ENCODE data around the gene NKD1. TPM values are rescaled to one million over a fixed set of nuclear protein-coding genes. Genes with fewer than 3 reads are reported as not detected.
A peak's percentile ranks its signal among the peaks of the same experiment; 100 is the strongest.
"Not testable (repeated sequence)": the region's sequence is repeated elsewhere in the genome, so short reads cannot be mapped to it uniquely, and the experiment has no call there.

NKD1 gene
- total RNA-seq (2014; rRNA removed; shearing (Covaris generic)), result 0.02 TPM in 1 of 2 replicates, not detected in the other

- no peak within 1 kb of the TSS for H3K27ac ChIP-seq
- no peak within 1 kb of the TSS for H3K4me3 ChIP-seq
- H3K36me3 ChIP-seq, result no peaks in the 10 kb centered on the region
- H3K27me3 ChIP-seq, result no peaks in the 10 kb centered on the region
- DNase-seq, result no peak
- no peaks in the 10 kb centered on the region for H3K4me1 ChIP-seq
- H3K9me3 ChIP-seq (replicated peaks), result no peaks in the 10 kb centered on the region
These were observed at the start of gene NKD1 for GRCh38 chr16:50548125-50548908. Gene NKD1, plus strand, starts transcription at chr16:50548396. Its CDS starts 158 bp downstream, at chr16:50548554.

- Histone ChIP-seq H3K9me3 (replicated peaks) (no peaks in the 10 kb centered on the region), H3K4me3 (no peak overlapping the region), H3K36me3 (no peaks in the 10 kb centered on the region), H3K4me1 (no peaks in the 10 kb centered on the region), H3K27me3 (no peaks in the 10 kb centered on the region), H3K27ac (no peak overlapping the region)
- DNase-seq, result no peak
These were observed 49.6 kb upstream of the NKD1 start for GRCh38 chr16:50498431-50499155.

- Histone ChIP-seq H3K4me3 (no peak overlapping the region), H3K27ac (no peak overlapping the region), H3K27me3 (no peaks in the 10 kb centered on the region), H3K9me3 (replicated peaks) (no peaks in the 10 kb centered on the region), H3K4me1 (no peaks in the 10 kb centered on the region), H3K36me3 (no peaks in the 10 kb centered on the region)
- DNase-seq, result no peak
These were observed 48.9 kb upstream of the NKD1 start for GRCh38 chr16:50499254-50499653.

- Histone ChIP-seq H3K9me3 (replicated peaks) (no peaks in the 10 kb centered on the region), H3K27ac (no peak overlapping the region), H3K4me3 (no peak overlapping the region), H3K27me3 (no peaks in the 10 kb centered on the region; the same call in 1 of the 2 replicates), H3K36me3 (no peaks in the 10 kb centered on the region), H3K4me1 (no peaks in the 10 kb centered on the region)
- DNase-seq, result no peak
These were observed 47.9 kb upstream of the NKD1 start for GRCh38 chr16:50500171-50500874.

GRCh38 chr16:50501251-50501650, 46.9 kb upstream of the NKD1 start:
- no peak for DNase-seq
- Histone ChIP-seq H3K36me3 (no peaks in the 10 kb centered on the region), H3K4me1 (no peaks in the 10 kb centered on the region), H3K9me3 (replicated peaks) (no peaks in the 10 kb centered on the region), H3K27me3 (peaks cover 6% of the 10 kb centered on the region; the same call in 1 of the 2 replicates), H3K27ac (no peak overlapping the region), H3K4me3 (no peak overlapping the region)

- H3K27me3 ChIP-seq, result peaks cover 6% of the 10 kb centered on the region; the same call in 1 of the 2 replicates
- H3K36me3 ChIP-seq, result no peaks in the 10 kb centered on the region
- no peak for DNase-seq
- no peaks in the 10 kb centered on the region for H3K9me3 ChIP-seq (replicated peaks)
- no peak overlapping the region for H3K4me3 ChIP-seq
- no peaks in the 10 kb centered on the region for H3K4me1 ChIP-seq
- H3K27ac ChIP-seq, result no peak overlapping the region
These were observed 46.1 kb upstream of the NKD1 start for GRCh38 chr16:50501986-50502615.

GRCh38 chr16:50502616-50503011, 45.6 kb upstream of the NKD1 start:
- H3K4me3 ChIP-seq, result no peak overlapping the region
- H3K27ac ChIP-seq, result no peak overlapping the region
- peaks cover 6% of the 10 kb centered on the region; the same call in 1 of the 2 replicates for H3K27me3 ChIP-seq
- H3K9me3 ChIP-seq (replicated peaks), result no peaks in the 10 kb centered on the region
- no peaks in the 10 kb centered on the region for H3K36me3 ChIP-seq
- H3K4me1 ChIP-seq, result no peaks in the 10 kb centered on the region
- DNase-seq, result no peak

GRCh38 chr16:50503868-50504531, 44.2 kb upstream of the NKD1 start:
- H3K9me3 ChIP-seq (replicated peaks); H3K27me3 ChIP-seq; DNase-seq; H3K27ac ChIP-seq; H3K4me3 ChIP-seq; H3K36me3 ChIP-seq; H3K4me1 ChIP-seq: not testable (repeated sequence)

- peaks cover 6% of the 10 kb centered on the region; the same call in 1 of the 2 replicates for H3K27me3 ChIP-seq
- H3K4me1 ChIP-seq, result no peaks in the 10 kb centered on the region
- no peak overlapping the region for H3K4me3 ChIP-seq
- no peak for DNase-seq
- no peaks in the 10 kb centered on the region for H3K9me3 ChIP-seq (replicated peaks)
- H3K27ac ChIP-seq, result no peak overlapping the region
- H3K36me3 ChIP-seq, result no peaks in the 10 kb centered on the region
These were observed 43.1 kb upstream of the NKD1 start for GRCh38 chr16:50505115-50505514.

- H3K4me1 ChIP-seq, result no peaks in the 10 kb centered on the region
- DNase-seq, result peak in 1 of 2 experiments; percentile 7
- peaks cover 6% of the 10 kb centered on the region; the same call in 1 of the 2 replicates for H3K27me3 ChIP-seq
- no peak overlapping the region for H3K4me3 ChIP-seq
- H3K9me3 ChIP-seq (replicated peaks), result no peaks in the 10 kb centered on the region
- H3K36me3 ChIP-seq, result no peaks in the 10 kb centered on the region
- no peak overlapping the region for H3K27ac ChIP-seq
These were observed 42.3 kb upstream of the NKD1 start for GRCh38 chr16:50505714-50506542.

- Histone ChIP-seq H3K4me1 (no peaks in the 10 kb centered on the region), H3K4me3 (no peak overlapping the region), H3K27ac (no peak overlapping the region), H3K9me3 (replicated peaks) (no peaks in the 10 kb centered on the region), H3K36me3 (no peaks in the 10 kb centered on the region), H3K27me3 (peaks cover 6% of the 10 kb centered on the region; the same call in 1 of the 2 replicates)
- DNase-seq, result no peak
These were observed 41.7 kb upstream of the NKD1 start for GRCh38 chr16:50506543-50506937.

- no peaks in the 10 kb centered on the region for H3K36me3 ChIP-seq
- no peaks in the 10 kb centered on the region for H3K9me3 ChIP-seq (replicated peaks)
- peaks cover 6% of the 10 kb centered on the region; the same call in 1 of the 2 replicates for H3K27me3 ChIP-seq
- no peak for DNase-seq
- H3K27ac ChIP-seq, result no peak overlapping the region
- H3K4me1 ChIP-seq, result no peaks in the 10 kb centered on the region
- no peak overlapping the region for H3K4me3 ChIP-seq
These were observed 40.8 kb upstream of the NKD1 start for GRCh38 chr16:50507397-50507796.

GRCh38 chr16:50509521-50510341, 38.5 kb upstream of the NKD1 start:
- Histone ChIP-seq H3K36me3 (no peaks in the 10 kb centered on the region), H3K4me1 (no peaks in the 10 kb centered on the region), H3K27ac (no peak overlapping the region), H3K9me3 (replicated peaks) (no peaks in the 10 kb centered on the region), H3K27me3 (peaks cover 6% of the 10 kb centered on the region; the same call in 1 of the 2 replicates), H3K4me3 (no peak overlapping the region)
- DNase-seq, result peak; percentile 31 to 71

Measured in SJCRH30 (cell line).